ENCODE data around the gene CHSY1.

Gene CHSY1

DNA sequence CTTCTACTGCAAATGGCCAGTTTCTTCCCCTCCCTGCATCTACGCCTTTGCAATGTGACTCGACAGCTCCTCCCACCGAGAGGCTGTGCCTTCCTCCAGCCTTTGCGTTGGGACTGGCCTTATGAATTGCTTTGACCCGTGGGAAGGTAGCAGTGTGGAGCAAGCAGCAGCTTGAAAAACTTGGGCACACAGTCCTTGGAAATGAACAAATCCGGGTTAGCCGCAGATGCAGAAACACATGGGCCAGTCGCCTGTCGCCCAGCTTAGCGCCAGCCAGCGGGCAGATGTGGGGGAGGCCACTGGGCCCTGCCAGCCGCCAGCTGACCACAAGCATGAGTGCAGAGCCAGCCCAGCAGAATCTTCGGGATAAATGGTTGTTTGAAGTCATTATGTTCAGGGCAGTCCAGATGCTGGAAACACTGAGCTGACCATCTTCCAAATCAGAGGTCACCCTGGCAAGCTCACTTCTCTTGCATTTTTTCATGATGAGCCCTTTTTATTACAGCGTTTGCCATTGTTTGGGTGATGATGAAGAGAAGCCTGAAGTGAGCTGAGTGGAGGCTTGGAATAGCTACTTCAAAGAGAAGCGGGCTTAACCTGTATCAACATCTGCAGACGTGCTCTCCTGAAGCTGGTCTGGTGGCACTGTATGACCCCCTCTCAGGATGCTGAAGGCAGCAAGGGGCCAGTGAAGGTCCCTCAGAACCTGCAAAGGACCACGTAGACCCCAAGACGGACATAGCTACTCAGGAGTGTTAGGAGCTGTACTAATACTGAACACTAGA is 15.7 kb upstream of the CHSY1 start:
- DNase-seq: no peak

DNA sequence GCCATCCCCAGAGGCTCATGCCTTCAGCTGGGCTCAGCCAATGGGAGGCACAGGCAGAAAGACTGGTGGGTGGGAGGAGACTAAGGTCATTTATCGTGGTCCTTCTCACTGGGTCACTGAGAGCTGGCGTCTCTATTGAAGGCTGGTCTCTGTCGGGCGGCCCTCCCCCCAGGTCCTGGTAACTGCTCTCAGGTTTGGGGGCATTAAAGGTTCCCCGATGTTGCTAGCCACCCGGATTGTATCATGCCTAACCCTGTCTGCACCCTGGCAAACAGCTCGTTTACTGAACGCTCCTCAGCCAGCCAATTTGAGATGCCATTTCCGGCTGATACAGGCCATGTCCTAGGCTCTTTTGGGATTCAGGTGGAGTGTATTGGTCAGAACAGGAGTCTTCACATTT is 14.9 kb upstream of the CHSY1 start:
- no peak for DNase-seq

DNA sequence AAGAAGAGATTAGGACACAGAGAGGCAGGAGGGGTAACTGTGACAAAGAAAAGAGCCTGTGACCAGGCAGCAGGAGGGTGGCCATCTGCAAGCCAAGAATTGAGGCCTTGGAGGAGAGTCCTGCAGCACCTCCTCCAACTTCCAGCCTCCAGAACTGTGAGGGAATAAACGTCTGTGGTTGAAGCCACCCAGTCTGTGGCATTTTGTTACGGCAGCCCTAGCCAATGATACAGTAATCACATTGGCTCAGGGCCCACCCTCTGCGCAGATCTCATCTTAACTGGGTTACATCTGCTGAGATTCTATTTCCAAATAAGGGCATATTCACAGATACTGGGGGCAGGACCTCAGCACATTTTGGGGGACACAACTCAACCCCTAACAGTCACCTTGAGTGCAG is 14.2 kb upstream of the CHSY1 start:
- no peak for DNase-seq

DNA sequence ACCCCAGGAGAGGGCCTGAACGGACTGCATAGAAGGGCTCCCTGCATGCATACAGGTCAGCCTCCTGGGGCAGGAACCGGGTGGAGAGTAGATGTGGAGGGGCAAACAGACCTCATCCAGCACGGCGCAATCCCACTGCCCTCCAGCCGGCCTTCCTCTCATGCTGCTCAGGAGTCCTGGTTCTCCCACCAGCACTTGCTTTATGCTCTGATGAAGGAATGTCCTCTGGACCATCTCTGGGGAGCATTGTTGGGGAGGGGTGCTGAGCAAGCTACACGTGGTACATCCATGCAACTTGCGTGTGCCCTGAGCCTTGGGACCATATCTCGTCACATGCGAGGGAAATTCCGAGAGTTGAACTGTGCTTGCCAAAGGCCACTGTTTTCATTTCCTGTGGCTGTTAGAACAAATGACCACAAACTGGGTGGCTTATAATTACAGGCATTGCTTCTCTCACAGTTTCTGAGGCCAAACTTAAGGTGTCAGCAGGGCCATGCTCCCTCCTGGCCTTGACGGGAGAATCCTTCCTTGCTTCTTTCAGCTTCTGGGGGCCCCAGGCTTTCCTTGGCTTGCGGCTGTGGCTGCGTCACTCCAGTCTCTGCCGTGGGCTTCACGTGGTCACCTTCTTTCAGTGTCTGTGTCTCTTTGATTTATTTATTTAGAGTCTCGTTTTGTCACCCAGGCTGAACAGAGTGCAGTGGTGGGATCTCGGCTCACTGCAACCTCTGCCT is 13.2 kb upstream of the CHSY1 start:
- no peak for DNase-seq

DNA sequence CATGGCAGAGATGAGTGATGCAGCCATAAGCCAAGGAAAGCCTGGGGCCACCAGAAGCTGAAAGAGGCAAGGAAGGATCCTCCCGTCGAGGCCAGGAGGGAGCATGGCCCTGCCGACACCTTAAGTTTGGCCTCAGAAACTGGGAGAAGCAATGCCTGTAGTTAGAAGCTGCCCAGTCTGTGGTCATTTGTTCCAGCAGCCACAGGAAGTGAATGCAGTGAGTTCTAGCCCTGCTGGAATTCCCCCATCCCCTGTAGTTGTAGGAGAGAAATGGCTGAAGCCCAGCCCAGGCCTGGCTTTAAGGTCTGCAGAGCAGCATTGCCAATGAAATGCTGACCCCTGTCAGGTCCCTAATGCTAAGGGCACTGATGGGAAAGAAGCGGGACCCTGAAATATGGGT is 12.2 kb upstream of the CHSY1 start:
- DNase-seq: no peak

DNA sequence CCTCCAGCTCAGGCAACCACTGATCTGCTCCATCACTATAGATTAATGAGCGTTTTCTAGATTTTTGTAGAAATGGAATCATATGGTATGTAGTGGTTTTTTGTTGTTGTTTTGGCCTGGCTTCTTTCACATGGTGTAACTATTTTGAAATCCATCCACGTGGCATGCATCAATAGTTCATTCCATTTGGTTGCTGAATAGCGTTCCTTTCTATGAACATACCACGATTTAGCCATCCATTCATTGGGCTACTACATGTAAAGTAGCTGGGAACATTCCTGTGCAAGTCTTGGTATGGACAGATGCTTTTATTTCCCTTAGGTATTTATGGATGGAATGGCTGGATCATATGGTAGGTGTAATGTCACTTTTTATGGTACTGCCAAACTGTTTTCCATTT is 10.7 kb upstream of the CHSY1 start:
- DNase-seq: no peak

DNA sequence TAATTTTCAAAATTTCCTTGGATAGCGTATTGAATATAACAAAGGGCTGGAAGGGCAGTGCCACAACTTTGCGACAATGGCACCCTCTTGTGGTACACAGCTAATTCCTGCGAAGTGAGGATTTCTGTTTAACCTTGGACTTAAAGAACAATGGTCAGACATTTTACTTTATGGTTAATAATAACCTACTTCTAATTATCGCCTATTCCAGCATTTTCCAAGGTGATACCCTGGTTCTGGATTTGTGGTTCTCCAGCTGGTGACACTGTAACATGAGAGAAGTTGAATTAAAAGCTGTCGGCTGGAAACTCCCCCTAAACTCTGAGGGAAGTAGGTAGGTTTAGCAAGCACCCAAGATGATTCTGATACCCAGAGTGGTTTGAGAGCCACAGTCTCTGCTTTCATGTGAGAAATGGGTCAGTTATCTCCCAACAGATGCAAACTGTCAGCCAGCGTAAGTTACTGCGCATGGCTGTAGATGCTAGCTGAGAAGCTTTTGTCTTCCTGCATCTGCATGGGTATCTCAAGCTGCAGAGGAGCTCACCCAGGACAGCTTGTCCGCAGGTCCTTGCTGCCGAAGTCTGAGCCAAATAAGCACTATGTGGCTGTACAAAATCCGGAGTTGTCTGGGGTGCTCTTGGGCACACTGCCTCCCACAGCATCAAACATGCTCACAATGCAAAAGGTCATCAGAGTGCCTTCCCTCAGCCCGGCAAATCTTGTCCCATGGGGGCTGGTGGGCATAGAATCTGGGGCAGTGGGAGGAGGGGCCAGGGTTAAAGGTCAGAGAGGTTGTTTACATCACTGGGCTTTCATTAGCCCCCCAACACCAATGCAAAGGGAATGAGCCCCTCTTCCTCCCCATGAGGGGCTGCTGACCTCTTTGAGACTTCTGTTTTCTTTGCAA is 6.6 kb upstream of the CHSY1 start:
- peak; percentile 54 for DNase-seq

DNA sequence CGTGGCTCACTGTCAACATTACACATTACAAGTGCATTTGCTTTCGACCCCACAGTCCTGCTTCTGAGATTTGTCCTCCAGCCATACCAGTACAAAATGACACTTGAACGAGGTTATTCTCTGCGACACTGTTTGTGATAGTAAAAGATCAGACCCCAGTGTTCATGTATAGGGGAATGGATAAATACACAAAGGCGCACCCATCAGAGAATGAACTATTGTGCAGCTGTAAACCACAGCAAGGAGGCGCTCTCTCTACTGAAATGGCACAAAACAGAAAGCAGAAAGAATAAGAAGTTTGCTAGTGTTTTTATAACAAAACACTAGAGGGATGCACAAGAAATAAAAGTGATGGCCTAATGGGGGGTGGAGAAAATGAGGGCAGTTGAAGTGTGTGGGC is 4.9 kb upstream of the CHSY1 start:
- DNase-seq: no peak

DNA sequence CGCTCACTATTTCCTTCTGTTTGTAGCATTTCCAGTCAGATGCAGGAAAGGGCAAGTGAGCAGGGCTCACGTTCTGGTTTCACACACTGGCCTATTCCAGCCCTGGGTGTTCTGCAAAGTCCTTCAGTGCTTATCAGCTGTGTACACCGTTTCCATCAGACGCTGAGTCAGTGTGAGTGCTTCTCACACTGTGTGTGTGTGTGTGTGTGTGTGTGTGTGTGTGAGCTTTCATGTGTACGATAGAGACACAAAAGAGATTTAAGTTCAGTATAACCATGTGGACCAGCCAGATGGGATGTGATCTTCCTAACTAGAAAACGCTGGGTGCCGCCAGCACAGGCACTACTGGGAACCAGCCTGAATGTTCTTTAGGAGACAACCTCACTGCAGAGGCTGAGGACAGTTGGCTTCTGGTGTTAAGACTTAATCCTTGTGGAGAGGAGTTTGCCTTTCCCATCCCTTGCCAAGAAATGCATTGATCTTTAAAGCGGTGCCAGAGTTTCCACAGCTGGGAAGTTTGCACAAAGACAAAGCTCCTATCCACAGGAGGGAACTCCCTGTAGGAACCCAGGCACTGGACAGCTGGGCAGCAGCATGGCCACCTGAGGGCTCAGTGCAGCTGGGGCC is 3.9 kb upstream of the CHSY1 start:
- no peak for DNase-seq

DNA sequence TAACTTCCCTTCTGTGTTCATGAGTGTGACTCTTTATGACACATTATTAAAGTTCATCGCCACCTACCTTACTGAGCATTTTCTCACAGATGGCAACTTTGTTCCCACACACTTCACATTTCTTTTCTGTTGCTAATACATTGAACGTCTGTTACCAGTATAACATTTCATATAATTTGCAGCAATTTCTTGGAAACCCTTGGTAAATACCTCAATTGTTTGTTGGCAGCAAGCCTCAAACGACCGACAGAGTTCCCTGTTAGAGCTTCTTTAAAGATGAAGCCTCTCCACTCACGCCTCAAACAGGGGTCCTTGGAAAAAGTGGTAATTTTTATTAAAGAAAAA is 3.2 kb upstream of the CHSY1 start:
- DNase-seq: no peak

DNA sequence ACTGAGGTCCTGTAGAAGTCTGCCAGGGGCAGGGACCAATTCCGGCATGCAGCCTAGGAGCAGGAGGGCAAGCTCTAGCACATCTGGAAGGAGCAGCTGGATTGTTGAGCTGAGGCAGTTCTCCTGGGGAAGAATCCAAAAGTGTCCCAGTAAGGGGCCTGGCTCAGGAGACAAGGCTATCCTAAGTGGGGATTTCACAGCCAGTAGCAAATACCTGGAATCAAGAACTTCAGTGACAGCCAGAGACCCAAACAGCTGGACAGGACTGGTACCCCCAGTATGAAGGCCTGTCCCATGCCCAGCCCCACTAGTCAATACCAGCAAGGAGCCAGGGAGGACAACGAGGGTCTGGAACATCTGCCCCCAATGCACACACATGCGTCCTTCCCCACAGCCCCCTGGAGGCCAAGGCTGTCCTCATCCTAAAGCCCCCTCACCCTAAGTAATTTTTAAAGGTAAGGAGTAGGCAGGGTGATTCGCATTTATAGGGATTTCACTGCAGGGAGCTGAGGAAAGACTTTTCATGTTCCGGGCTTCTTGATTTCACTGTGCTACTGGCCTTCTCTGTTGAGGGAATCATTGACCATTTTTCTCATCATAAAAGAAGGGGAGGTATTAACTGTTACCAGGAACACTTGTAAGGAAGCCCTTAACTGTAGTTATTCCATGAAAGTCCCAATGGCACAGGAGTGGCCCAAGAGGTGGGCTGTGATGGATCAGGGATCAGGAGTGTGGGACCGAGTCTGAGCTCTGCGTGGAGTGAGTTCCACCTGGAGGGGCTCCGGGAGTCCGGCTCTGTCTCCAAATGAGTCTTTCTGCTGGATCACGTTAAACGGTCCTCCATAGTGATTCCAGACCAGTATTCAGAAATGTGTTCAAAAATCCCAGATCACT is 2.6 kb upstream of the CHSY1 start:
- no peak for DNase-seq

DNA sequence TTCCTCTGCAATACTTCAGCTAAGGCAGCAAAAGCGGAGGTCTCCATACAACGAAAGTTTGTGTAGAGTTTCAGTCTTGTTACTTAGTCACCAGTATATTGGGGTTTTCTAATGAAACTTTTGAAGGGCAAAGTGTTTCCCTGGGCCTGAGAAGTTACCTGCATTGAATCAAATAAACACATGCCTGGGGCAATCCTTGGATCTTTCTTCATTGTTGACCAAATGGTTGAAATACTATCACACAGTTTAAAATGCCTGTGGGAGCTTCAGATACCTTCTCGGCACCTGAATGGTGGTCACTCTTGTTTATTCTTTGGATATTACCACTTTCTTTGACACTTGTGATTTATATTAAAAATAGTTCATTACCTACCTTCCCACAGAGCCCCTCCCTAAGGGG is 988 bp upstream of the CHSY1 start:
- DNase-seq: no peak

DNA sequence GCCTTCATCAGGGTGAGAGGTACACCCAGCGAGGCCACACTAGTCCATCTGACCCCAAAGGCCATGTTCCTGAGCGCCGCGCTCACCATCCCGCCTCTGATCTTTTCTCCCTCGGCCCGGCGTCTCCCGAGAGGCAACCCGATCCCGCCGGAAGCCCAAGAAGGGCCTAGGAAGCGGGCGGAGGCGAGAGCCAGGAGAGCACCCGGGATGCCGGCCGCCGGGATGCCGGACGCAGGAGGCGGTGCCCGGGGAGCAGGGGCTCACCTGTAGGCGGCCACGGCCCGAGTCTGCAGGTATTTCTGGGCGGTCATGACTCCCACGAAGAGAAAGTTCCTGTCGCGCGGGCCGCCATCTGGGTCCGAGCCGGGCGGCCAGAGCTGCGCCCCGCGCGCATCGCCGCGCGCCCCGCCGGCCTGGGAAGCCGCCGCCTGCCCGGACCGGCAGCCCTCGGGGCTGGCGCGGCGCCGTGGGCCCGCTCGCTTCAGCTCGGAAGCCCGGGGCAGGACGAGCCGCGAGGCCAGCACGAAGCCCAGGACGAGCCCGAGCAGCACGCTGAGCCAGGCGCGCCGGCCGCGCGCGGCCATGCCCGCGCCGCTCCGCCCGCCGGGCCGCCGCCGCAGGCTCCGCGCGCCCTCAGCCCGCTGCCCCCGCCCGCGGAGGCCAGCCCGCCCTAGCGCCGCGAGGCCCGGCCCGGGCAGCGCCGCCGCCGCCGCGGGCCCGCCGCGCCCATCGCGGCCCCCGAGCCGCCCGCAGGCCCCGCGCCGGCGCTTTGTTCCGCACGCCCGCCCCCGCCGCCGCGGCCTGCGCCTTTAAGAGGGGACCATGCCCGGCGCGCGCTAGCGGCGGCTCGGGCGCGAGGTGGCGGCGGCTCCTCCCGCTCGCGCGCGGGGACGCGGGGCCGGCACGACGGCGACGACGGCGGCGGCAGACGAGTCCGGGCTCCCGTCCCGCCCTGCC is 697 bp downstream of the CHSY1 start:
- no peak for DNase-seq

DNA sequence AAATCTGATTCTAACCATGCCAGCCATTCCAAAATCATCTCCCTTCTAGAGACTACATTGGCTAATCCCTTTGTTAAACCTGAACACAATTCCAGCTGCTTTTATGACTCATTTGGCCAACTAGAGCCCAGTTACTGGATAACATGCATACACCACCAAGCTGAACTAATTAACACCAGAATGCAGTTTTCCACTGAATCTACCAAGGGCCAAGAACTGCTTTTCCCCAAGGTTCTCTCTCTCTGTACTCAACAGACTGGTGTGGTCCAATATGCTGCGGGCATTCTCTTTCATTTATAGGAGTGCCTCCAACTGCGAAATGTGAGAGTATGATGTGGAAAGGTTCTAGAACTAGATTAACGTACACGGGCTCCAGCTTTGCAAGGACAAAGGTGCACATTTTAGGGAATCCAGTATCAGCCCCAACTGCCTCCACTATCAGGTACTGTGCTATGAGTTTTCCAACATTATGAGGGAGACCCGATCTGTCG is 1.5 kb downstream of the CHSY1 start:
- DNase-seq: no peak

DNA sequence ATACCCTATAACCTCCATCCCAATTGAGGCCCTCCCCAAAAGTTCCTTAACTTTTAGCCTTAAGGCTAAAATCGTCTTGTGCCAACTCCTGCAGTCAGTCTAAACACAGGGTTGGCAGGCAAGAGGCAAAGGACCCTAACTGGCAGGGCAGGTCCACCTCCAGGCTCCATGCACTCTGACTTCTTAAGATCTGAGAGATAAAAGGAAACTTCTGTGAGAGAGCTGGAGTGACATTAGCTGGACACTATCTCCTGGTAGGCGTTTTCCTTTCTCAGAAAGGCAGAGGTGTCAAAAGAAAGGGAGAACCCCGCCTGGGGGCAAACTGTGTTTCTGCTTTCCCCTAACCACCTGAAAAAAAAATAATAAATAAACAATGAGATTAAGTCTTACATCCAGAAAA is 3.6 kb downstream of the CHSY1 start:
- DNase-seq: no peak

DNA sequence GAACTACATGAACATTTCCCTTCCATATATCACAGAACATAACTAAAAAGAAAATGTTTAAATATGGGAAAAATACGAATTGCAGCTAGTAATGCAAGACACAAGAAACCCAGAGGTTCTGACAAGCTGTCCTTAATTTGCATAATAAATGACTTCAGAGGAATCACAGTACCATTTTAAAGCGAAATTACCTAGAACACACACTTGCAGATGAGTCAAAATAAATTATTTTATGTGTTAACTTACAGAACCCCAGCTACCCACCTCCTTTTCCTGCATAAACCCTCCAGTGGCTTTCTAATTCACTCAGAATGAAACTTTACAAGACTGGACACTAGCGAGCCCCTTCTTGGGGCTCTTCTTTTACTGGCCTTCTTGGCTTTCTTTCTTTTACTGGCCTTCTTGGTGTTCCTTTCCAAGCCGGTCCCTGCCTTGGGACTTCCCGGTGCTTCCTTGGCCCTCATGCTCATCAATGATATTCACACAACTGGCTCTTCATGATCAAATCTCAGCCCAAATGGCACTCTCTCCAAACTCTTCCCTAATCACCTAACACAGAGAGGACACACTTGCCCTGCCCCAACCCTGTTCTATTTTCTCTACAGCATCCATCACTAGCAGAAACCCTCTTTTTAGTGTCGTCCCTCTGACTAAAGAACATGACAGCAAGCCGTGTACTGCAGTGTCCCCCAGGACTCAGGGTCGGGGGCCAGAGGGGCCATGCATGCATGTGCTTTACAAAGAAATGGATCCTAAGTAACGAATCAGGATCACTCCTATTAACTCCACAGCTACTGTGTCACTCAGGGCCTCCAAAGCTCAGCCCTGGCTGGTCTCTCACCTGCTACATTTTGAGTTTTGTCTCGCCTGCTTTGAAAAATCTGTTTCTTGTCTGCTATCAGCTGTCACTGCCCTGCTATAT is 4.8 kb downstream of the CHSY1 start:
- no peak for DNase-seq

DNA sequence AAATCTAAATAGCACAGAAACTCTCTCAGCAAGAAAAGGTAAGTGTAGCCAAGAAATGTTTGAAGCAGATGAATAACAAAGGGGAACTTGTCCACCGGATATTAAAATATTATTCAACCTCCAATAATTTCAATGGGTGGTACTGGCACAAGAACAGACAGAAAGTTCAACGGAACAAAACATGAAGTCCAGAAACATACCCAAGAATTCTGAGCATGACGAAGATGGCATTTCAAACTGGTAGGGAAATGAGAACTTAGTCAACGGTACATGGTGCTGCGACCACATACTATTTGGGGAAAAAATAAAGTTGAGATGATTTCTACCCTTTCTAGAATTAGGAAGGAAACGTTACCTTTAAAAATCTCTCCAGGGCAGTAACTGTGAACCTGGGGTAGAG is 5.5 kb downstream of the CHSY1 start:
- no peak for DNase-seq

DNA sequence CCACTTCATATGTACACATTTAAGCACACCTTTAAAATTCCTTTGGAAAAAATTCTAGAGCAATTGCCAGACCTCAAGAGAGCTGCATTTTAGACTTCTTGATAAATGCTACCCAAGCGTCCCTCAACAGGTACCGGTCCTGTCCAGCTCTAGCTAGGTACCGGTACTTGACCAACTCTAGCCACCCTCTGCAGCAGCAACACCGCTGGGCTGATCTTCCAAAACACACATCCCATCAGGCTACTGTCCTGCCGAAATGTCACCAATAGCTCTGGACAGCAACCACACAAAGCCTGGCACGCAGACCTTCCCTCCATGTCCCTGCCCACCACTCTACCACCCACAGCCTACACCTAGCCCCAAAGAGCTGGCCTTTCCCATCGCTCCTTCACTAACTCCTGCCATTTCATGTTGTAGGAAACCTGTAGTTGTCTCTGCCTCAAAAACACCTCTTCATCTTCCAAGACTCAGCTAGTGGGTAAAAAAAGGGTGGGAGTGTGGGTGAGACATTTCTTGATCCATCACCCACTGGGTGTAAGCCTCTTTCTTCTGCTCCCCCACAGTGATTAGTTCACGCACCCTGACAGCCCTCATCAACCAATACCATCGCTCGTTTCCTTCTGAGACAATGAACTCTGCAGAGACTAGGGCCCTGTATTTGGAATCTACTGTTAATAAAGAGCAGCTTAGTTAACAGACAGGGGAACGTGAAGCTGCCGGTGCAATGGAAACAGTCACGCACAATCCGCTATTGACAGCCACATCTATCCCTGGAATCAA is 6.8 kb downstream of the CHSY1 start:
- DNase-seq: no peak

Measured in activated naive CD4-positive, alpha-beta T cell treated with Interleukin-2 at 50 U/mL for 16 hours (primary cell).